Activated T-cell treated with anti-CD3 and anti-CD28 coated beads for 48 hours (primary cell): Measurements from ENCODE around the gene PRKCA.
"Not testable (repeated sequence)": the region's sequence is repeated elsewhere in the genome, so short reads cannot be mapped to it uniquely, and the experiment has no call there.

Experiments
- DNase-seq: peaks from one replicate; pipeline ENCODE4 v3.0.0-alpha.2; 2020; ENCODE audit warnings: low read depth

PRKCA gene

DNA sequence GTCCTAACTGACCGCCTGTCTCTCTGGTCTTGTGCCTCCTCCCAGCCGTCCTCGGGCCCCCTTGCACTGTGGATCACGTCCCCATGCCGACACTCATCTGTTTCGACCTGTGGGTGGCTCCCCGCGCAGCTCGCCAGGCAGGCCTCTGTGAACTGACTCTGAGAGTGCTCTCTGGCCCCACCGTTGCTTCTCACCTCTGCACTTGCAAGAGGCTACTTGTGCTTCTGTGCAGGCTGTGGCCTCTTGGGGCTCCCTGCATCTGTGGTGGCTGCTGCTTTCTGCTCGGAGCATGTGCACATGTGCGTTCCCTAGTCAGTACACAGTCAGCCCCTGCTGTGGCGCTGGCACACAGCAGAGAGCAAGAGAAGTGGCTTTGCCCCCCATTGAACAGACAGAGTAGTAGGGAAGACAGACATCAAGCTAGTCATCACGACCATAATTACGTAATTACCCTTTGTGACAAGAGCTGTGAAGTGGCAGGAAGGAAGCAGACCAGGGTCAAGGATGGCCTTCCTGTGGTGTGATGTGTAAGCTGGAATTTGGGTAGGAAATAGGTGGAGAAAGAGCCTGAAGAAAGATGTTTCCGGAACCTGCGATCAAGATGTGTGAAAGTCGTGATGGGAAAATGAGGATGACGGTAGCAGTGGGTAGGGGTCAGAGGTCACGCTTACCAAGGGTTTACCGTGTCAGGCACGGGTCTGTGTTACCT, 276.5 kb downstream of the PRKCA start:
- no peak for DNase-seq

GRCh38 chr17:66579556-66579955, 277.1 kb downstream of the PRKCA start:
- DNase-seq: no peak

DNA sequence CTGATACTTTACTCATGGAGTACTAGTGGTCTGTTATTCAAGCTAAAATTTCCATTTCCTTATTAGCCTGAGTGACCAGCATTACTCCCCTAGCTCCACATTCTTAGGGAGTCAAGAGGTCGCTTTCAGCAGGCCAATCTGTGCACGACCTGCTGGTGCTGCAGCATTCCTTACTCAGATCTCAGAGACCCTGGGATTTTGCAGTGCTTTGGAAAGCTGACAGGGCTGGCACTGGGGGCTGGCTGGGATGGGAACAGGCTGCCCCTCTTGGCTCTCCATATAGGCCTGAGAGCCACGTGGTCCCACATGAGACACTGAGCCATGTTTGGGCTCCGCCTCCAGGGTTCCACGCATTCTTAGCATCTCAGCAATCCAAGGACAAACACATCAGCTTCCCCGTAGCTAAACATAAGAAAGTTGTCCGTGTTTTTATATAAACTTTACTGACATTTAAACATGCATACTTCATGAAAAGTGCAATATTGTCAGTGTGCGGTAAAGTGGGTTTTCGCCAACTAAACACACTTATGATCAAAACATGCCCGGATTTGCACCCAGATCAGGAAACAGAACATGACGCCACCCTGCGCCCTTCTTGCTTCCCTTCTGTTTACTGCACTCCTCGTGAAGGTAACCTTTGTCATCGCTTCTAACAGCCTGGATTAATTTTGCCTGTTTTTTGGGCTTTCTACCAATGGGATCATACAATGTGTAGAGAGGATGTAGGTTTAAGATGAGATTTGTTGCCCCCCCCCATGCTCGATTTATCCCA, 278.0 kb downstream of the PRKCA start:
- no peak for DNase-seq

DNA sequence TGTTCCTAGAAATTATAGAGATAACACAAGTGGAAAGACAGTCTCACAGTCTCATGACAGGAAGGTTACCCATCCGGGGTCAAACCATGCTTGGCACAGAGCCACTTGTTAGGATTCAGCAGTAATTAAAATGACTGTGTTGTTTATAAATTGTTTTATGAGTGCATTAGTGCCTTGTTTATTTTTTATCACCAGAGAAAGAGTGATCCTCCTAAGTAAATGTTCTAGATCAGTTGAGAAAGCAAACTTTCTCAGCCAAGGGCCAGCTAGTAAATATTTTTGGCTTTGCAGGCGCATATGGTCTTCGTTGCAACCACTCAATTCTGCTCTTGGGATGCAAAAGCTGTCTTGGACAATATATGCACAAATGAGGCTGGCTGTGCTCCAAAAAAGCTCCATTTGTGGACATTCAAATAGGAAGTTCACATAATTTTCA, 278.6 kb downstream of the PRKCA start:
- DNase-seq: no peak

DNA sequence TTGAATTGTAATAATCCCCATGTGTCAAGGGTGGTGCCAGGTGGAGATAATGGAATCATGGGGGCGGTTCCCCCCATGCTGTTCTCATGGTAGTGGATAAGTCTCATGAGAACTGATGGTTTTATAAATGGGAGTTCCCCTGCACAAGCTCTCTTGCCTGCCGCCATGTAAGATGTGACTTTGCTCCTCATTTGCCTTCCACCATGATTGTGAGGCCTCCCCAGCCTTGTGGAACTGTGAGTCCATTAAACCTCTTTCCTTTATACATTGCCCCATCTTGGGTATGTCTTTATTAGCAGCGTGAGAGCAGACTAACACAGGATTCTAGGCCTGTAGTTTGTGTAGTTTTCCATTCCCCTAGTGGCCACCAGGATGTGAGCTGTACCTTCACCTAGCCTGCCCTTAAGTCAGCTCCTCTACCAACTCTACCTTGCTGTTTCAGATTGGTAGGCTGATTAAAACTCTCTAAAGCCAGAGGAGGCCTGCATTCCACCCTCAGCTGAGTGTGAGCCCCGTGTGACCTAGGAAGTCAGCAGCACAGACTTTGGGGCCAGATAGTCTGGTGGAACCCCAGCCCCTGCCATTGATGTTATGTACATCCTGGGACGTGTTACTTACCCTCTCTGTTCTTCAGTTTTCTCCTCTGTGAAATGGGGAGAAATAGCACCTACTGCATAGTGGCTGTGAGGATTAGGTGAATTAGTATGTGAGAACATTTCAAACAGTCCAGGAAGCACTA, 280.1 kb downstream of the PRKCA start:
- no peak for DNase-seq

- DNase-seq: no peak
Observed at GRCh38 chr17:66583112-66583748, 280.8 kb downstream of the PRKCA start.

- DNase-seq: no peak
Observed at GRCh38 chr17:66584927-66585326, 282.5 kb downstream of the PRKCA start.

GRCh38 chr17:66585472-66585871, 283.1 kb downstream of the PRKCA start:
- no peak for DNase-seq

GRCh38 chr17:66589892-66590291, 287.5 kb downstream of the PRKCA start:
- no peak for DNase-seq

- no peak for DNase-seq
Observed at GRCh38 chr17:66593116-66593515, 290.7 kb downstream of the PRKCA start.

- no peak for DNase-seq
Observed at GRCh38 chr17:66595893-66596292, 293.5 kb downstream of the PRKCA start.

GRCh38 chr17:66602659-66603384, 300.4 kb downstream of the PRKCA start:
- DNase-seq: no peak

DNA sequence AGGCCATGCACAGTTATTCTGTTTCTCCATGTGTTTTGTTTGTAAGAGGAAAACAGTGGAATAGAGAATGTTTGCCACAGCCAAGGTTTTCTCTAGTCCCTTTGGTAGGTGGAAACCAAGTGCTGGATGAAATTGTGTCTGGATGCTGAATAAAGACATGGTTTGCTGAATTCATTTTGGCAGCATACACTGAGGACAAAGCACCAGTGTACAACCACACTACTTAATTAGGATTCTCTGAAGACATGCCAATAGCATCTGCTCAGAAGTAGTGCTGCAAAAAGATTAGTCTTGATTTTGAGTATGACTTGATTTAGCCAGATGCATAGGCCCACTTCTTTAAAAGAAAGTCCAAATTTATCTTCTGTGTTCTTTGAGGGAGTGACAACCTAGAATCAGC, 302.0 kb downstream of the PRKCA start:
- no peak for DNase-seq

DNA sequence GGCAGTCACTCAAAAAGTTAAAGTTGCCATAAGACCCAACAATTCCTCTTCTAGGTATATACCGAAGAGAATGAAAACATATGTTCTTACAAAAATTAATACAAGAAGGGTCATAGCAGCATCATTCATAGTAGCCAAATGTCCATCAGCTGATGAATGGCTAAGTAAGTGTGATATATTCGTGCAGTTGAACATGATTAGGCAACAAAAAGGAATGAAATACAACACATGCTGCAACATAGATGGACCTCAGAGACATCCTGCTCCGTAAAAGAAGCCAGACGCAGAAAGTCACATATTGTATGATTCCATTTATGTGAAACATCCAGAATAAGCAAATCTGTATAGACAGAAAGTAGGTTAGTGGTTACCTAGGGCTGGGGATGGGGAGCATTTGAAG, 303.1 kb downstream of the PRKCA start:
- DNase-seq: no peak

DNA sequence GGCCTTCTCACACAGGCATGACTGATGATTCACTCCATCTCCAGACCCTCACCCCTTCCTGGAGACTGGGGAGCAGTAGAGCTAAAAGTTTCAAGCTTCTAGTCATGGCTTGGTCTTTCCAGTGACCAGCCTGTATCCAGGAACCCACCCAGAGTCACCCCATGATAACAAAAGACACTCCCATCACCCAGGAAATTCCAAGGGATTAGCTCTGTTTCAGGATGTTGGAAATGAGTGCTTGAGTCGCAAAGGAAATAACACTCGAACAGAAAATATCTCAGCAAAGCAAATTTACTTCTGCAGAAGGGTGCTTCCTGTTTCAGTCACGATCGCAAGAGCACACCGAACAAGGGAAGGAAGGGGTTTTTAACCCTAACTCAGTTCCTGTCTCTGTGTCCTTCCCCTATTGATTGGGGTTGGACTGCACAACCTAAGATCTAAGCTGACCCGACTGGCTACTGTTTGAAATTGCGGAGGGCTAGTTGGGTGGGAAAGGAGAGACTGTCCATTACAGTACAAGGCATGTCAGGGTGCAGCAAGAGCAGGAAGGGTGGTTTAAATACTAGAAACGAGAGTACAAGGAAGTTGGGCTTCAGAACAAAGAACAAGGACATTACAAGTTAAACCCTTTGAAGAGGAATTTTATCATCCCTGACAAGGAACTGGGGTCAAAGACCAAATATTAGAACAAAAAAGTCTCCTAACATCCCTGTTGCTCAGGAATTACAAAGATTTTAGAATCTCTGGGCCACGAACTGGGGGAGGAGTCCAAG, 308.1 kb downstream of the PRKCA start:
- no peak for DNase-seq

DNA sequence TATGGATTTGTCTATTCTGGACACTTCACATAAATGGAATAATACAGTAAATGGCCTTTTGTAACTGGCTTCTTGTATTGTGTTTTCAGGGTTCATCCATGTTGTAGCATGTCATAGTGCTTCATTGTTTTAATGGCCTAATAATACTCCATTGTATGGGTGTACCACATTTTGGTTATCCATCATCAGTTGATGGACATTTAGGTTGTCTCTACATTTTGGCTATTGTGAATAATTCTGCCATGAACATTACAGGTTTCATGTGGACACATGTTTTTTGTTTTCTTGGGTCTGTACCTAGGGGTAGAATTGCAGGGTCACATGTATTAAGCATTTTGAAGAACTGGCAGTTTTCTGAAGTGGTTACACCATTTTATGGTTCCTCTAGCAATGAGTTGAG, 309.0 kb downstream of the PRKCA start:
- no peak for DNase-seq

DNA sequence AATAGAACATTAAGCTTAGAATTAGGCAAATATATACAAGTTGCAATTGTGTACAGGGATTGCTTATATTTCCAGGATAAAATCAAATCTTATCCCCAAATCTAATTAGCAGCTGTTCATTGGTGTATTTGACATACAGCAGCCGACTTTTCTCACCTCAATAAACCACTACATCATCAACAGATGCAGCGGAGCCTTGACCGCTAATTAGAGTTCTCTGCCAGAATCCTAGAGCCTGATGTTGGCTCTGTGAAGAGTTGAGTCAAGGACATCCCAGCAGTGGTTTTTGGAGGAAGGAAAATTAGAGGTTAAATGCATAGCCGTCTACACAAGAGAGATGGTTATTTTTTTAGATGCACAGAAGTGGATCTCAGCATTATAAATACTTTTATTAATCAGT, 310.6 kb downstream of the PRKCA start:
- DNase-seq: no peak

DNA sequence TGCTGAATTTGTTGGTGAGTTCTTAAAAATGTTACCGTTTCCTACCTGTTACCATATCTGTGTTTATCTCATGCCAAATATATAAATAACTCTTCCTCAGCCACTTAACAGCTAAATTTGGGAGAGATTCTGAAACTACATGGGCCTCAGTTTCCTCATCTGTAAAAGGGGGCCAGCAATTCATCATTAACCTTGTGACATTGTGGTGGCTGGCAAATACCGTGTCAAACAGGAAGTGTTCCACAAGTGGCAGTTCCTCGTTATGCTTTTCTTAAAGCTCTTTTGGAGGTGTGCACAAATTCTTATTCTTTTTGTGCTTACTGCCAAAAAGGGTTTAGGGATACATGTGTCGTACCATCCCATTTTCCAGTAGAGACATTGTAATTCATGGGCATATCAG, 312.1 kb downstream of the PRKCA start:
- no peak for DNase-seq

DNA sequence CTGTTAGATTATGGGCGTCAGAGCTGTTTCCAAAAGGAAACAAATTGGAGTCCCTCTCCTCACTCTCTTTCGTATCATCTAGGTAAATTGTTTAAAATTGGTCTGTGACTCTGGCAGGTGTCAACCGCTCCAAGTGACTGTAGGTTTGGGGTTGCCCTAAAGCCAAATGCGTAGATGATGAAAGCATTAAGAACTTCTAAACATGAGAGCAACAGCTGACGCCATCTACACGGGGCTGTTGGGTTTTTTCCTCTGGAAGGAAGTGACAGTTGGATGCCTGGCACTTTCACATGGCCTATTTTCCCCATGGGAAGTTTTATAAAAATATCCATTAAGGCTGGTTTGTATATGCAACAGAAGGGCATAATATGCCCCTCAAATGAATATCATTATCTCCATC, 316.8 kb downstream of the PRKCA start:
- DNase-seq: no peak

- DNase-seq: no peak
Observed at GRCh38 chr17:66620528-66620927, 318.1 kb downstream of the PRKCA start.

DNA sequence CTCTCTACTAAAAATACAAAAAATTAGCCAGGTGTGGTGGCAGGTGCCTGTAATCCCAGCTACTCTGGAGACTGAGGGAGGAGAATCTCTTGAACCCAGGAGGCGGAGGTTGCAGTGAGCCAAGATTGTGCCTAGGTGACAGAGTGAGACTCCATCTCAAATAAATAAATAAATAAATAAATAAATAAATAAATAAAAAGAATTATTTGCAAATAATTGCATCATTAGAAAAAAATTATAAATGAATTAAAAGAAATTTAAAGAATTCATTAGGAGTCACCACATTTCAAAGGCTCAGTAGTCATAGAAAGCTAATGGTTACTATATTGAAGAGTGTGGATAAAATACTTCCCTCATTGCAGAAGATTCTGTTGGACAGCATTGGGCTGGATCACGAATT, 322.2 kb downstream of the PRKCA start:
- not testable (repeated sequence) for DNase-seq
